Fibroblast of lung (primary cell): Measurements from ENCODE around the gene IL17RD.

Experiments
- CTCF ChIP-seq, 2 donors: IDR thresholded peaks in 1 of 2; conservative IDR thresholded peaks in 1 of 2; 1 replicate in 1 of 2; 2 replicates in 1 of 2; pipeline ENCODE4 v1.5.1; 2011 to 2012; ENCODE audit warnings: low read length in 2 of 2, control low read depth in 1 of 2, inconsistent platforms in 1 of 2, low read depth in 1 of 2, mild to moderate bottlenecking in 1 of 2
- EZH2 ChIP-seq: IDR thresholded peaks from 2 replicates; pipeline ENCODE4 v1.5.1; 2012; ENCODE audit warnings: low read length, control low read depth, mild to moderate bottlenecking; ENCODE audit errors: missing control alignments

- no peak for TF ChIP-seq CTCF (conservative IDR thresholded peaks at IDR 0.05 in 1 of 2, IDR thresholded peaks at IDR 0.05 in 1 of 2; ENCODE audit: low read depth in 1 of 2, low read length in 2 of 2)
- TF ChIP-seq EZH2, result no peak
These were observed 48.7 kb downstream of the IL17RD start for GRCh38 chr3:57116501-57116900.
